HG03135 (cell line): ENCODE measurements around the gene OR52I1.

Experiments
- ATAC-seq: cut with Tn5 transposase; IDR thresholded peaks from one replicate; pipeline ENCODE4 v1.9.1; 2021; ENCODE audit warnings: mild to moderate bottlenecking, moderate library complexity; ENCODE audit not compliant: unreplicated experiment

Gene OR52I1

GRCh38 chr11:4593739-4594138 is at the start of gene OR52I1:
Gene OR52I1 (plus strand): TSS chr11:4594039. CDS start chr11:4594039, 0 bp downstream.
- ATAC-seq: no peak

- no peak for ATAC-seq
Measured at GRCh38 chr11:4544891-4545290, 48.9 kb upstream of the OR52I1 start, which contains the start of gene OR52M1. Gene OR52M1 (plus strand): TSS chr11:4545191. CDS start chr11:4545191, 0 bp downstream.

GRCh38 chr11:4546878-4547277 is 47.0 kb upstream of the OR52I1 start:
- no peak for ATAC-seq

- ATAC-seq: no peak
Measured at GRCh38 chr11:4547416-4547815, 46.4 kb upstream of the OR52I1 start.

GRCh38 chr11:4551346-4551979 is 42.4 kb upstream of the OR52I1 start:
- ATAC-seq: no peak

- no peak for ATAC-seq
Measured at GRCh38 chr11:4559527-4560440, 34.1 kb upstream of the OR52I1 start.

GRCh38 chr11:4560467-4560866 is 33.4 kb upstream of the OR52I1 start:
- ATAC-seq: no peak

GRCh38 chr11:4565371-4565770 is 28.5 kb upstream of the OR52I1 start:
- no peak for ATAC-seq

GRCh38 chr11:4569075-4569474 is 24.8 kb upstream of the OR52I1 start:
- ATAC-seq: no peak

GRCh38 chr11:4576880-4577279 is 17.0 kb upstream of the OR52I1 start:
- no peak for ATAC-seq

GRCh38 chr11:4577761-4578160 is 16.1 kb upstream of the OR52I1 start:
- ATAC-seq: no peak

GRCh38 chr11:4578624-4579023 is 15.2 kb upstream of the OR52I1 start:
- no peak for ATAC-seq

GRCh38 chr11:4580124-4580523 is 13.7 kb upstream of the OR52I1 start:
- no peak for ATAC-seq

- ATAC-seq: no peak
Measured at GRCh38 chr11:4581443-4581842, 12.4 kb upstream of the OR52I1 start, which contains the start of gene OR52I2. Gene OR52I2 (plus strand): TSS chr11:4581743.

GRCh38 chr11:4589017-4589416 is 4.8 kb upstream of the OR52I1 start:
- no peak for ATAC-seq

- no peak for ATAC-seq
Measured at GRCh38 chr11:4605057-4605456, 11.2 kb downstream of the OR52I1 start.

- no peak for ATAC-seq
Measured at GRCh38 chr11:4606231-4607015, 12.6 kb downstream of the OR52I1 start.

- no peak for ATAC-seq
Measured at GRCh38 chr11:4607096-4607495, 13.3 kb downstream of the OR52I1 start.

GRCh38 chr11:4607781-4608666 is 14.2 kb downstream of the OR52I1 start, which contains the start of gene TRIM68:
Gene TRIM68 (minus strand): TSS chr11:4608231. CDS start chr11:4605504, 2,727 bp downstream.
- ATAC-seq: peak; percentile 100
